Activated CD8-positive, alpha-beta memory T cell treated with anti-CD3 and anti-CD28 coated beads for 24 hours (primary cell): Measurements from ENCODE around the gene CKS2.
"Not testable (repeated sequence)": the region's sequence is repeated elsewhere in the genome, so short reads cannot be mapped to it uniquely, and the experiment has no call there.

Source experiments
- DNase-seq: peaks from one replicate; pipeline ENCODE4 v3.0.0-alpha.2; 2020

The CKS2 gene

DNA sequence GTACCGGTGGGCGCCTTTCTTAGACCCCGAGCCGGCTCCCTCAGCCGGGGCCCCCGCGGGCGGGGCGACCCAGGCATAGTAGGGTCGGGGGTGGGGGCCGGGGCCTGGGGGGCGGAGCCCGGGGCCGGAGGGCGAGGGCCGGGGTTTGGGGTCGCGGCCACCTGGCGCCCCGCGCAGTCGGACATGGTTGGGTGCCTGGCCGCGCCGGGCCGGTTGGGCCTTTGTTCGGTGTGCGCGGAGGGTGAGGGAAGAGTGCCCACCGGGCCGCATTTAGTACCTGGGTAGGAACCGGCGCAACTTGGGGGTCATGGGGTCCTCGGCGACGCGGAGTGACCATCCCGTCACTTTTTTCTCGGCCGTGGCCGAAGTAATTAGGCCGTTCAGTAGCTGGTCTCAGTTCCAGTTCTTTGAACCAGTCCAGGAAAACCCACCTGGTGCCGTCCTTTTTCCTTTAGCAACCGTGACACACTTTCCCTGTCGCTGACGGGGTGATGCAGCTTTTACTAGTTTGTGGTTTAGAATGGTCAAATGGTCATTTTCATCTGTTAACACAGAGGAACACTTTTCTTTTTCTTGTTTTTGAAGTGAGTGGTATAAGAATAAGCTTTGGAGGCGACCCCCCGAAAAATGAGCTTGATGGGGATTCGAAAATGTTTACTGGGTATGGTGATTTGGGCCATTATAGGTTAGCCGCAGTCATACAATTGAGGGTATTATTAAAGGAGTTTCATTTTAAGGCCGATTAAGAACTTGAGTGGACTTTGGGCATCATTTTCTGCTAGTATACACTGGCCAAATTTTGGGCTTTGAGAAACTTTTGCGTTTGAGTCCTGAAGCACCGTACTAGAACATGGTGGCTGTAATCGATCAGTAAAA, 589 bp downstream of the CKS2 start:
- no peak for DNase-seq

DNA sequence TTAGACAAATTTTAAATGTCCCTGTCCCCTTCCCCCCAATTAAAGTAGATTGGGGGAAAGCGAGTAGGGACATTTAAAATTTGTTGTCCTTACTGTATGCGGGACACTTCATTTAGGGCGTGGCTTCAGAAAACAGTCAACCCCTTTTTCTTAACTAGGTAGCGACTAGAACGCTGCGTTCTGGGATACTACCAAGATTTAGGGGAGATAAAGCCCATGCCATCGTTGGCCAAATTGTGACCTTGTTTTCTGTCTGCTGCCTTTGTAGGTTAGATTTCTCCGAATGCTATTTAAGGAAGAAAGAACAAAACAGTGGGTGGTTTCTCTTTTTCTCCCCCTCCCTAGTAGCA, 1.2 kb downstream of the CKS2 start:
- DNase-seq, result no peak

DNA sequence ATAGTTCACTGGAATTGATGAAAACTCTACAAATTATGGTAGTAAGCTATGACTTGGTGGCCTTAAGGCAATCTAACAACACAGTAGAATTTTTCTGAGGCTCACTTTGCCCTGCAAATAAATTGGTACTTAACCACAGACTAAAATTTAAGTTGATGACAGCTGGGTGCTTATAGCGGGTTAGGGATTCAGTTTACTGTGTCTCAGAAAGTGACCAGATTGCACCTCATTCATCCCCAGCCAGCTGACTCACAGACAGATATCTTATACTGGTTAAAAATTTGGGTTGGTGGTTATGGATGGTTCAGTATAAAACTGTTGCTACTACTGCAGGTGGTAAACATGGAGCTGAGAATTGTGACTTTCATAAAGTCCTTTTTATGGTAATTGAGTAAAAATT, 2.8 kb downstream of the CKS2 start:
- DNase-seq, result no peak

DNA sequence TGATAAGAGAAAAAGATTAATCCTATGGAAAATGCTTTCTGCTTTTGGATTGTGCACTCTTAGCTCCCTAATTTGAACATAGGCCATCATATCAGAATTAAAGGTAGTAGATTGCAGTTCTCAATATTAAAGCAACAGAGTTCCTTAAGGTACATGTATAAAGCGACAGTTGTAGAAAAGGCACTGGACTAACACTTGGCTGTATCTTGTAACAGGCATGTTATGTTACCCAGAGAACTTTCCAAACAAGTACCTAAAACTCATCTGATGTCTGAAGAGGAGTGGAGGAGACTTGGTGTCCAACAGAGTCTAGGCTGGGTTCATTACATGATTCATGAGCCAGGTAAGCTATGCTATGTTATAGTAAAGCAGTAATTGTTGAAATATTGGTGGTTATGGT, 4.0 kb downstream of the CKS2 start:
- no peak for DNase-seq

DNA sequence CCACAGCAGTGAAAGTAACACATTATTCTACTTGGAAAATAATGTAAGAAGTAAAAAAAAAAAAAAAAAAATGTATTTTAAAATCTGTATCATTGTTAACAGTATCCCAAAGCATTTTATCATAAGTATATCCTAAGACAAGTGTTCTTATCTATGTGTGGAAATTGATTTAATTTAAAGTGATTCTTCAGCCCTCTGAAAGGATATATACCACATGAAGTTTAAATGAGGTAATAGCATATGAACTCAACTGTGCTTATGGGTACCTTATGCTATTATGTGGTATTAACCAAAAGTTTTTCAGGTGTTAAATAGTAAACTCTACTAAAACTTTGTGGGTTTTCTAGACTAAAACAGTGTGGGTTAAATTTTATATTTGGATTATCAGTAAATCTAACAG, 4.5 kb downstream of the CKS2 start:
- DNase-seq, result no peak

DNA sequence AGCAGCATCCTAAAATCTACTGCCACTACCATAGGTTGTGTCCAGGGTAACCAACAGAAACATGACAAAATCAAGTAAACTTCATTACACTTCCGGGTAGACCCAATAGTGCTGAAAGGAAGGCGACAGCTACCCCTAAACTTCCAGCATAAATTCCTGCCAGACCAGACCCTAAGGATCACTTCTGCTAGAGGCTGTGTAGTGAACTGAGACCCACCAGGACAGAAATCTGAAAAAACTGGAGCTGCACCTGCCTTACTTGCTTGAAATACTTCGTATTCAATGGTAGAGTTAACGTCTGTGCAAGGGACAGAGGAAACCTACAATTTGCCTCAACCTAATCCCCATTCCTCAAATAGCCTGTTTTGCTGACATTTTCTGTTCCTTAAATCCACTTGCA, 6.3 kb downstream of the CKS2 start:
- DNase-seq, result no peak

DNA sequence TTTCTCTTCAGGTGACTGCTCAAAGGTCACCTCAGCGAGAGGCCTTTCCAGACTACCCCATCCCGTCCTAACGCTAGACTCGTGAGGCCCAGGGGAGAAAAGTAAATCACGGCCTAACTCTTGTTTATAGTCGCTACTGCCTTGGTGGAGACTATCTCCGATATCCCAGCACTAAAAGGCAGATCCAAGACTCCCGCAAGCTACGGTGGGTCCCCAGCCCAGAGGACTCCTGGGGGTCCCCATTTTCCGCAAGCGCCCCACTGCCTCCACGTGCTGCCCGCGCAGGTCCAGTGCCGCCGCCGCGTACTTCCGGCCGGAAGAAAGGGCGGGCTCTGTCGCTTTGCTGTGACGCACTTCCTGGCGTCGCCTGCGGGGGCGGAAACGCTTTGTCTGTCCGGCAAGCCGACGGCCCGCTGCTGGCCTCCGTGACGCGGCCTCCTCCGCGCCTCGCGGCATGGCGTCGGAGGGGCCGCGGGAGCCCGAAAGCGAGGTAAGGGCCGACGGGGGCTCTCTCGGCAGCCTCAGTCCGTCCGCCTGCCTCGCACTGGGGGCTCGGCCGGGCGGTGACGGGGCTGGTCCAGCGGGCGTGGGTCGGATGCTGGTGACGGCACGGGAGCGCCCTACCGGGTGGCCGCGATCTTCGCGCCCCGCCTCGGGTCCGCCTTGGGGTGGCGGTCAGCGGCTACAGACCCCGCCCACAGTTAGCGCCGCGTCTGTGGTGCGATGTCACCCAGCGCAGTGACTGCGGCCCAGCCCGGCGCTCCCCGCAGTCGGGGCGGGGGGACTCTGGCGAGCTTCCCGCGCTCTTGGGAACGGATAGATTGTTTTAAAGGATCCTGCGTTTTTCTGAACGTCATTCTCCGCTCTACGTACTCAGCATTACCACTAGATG, 7.4 kb downstream of the CKS2 start, which contains the start of gene SECISBP2:
Gene SECISBP2, plus strand, starts transcription at position 378 of the 892 bp plus-strand sequence. Its CDS starts 77 bp downstream, at position 455.
- DNase-seq, result peak; percentile 99

DNA sequence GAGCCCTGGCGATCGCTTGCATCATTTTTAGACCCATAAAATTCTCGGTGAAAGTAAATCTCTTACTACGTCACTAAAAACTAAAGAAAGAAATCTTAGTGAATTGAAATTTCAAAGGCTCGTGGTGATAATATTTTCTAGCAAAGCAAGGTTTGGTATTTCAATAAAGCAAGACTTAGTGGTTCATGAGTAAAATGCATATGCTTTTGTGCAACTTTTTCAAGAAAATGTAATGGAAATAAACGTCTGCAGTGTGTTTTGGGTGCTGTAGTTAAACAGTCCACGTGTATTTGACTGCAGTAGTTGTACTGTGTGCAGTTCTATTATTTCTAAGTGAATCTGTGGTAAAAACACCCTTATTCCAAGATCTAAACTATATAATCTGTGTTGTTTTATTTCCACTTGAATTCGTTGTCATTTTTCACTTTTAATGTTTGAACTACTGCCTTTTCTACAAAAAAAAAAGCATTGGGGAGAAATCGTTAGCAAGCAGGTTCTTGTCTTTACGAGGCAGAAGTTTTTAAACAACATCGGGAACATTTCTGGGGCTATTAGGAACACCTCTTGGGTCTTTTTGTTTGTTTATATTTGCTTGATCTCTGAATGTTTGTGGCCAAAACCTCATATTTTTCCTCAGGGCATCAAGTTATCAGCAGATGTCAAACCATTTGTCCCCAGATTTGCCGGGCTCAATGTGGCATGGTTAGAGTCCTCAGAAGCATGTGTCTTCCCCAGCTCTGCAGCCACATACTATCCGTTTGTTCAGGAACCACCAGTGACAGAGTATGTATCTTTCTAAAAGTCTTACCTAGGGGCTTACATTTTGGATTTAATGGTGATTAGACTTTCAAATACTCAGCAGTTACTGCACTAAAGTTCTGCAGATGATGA, 8.3 kb downstream of the CKS2 start:
- no peak for DNase-seq

DNA sequence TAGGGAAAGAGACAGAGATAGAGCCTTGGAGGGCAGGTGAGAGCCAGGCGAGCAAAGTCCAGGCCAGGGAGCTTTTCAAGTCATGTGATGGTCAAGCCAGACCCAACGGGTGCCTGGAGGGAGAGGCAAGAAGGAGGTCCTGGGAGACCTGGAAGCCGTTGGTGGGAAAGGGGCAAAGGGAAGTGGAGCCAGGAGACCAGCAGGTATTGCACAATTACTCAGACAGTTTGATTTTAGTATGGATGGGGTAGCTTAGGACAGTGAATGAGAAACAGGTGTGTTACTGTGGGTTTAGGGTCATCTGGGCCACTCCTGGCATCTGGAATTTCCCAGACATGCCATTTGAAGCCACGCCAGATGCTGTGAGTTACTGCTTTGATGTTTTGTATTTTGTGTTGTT, 12.4 kb downstream of the CKS2 start:
- DNase-seq, result no peak

DNA sequence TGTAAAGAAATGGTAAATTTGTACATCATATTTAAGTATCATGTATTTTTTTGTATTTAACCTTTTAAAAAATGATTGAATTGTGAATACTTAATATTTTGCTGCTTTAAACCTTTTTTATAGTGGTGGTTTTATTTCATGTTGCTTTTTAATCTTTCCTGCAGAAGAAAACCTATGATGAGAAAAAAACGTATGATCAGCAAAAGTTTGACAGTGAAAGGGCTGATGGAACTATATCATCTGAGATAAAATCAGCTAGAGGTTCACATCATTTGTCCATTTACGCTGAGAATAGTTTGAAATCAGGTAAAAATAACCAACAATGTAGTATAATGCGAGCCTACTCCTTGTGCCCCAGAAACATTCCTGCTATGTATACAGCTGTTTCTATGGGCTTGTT, 14.7 kb downstream of the CKS2 start:
- DNase-seq, result no peak

DNA sequence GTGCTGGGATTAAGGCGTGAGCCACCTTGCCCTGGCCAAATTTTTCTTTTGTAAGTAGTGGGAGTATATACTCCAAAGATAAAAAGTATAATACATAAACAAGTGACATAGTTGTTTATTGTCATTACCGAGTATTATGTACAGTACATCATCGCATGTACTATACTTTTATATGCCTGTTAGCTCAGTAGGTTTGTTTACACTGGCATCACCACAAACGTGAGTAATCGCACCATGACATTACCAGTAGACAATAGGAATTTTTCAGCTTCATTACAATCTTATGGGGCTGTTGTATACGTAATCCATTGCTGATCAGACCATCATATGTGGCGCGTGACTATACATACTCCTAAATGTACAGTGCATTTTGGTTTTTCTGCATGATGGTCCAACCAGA, 17.1 kb downstream of the CKS2 start:
- no peak for DNase-seq

DNA sequence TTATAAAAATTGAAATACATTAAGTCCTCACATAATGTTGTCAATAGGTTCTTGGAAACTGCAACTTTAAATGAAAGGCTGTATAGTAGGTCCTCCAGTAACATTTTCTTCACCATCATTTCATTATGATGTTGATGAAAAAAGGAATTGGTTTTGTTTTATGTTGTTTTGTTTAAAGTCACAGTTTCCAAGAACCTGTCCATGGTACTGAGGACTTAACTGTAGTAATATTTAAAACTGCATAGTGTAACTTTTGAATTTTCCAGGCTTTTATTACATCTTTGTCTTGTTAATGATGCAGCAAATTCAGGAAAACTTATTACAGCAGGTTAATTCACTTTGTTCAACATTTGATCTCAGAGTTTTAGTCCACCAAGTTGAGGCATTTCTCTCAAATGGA, 18.9 kb downstream of the CKS2 start:
- no peak for DNase-seq

DNA sequence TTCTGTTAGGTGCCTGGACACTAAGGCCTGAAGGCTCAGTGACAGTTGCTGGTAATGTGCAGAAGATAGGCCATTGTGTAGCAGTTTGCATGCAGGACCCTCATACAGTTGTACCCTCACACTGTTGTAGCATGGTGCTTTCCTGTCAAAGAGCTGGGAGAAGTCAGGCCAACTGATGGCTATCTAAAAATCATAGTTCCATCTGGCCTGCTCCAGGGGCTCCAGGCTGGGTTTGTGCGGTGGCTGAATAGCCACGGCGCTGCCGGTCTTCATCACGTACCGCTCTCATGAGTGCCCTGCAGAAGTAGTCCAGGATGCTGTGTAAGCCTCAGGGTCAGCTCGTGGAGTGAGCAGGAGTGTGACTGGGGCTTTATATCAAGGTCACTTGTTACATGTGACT, 19.5 kb downstream of the CKS2 start:
- no peak for DNase-seq

DNA sequence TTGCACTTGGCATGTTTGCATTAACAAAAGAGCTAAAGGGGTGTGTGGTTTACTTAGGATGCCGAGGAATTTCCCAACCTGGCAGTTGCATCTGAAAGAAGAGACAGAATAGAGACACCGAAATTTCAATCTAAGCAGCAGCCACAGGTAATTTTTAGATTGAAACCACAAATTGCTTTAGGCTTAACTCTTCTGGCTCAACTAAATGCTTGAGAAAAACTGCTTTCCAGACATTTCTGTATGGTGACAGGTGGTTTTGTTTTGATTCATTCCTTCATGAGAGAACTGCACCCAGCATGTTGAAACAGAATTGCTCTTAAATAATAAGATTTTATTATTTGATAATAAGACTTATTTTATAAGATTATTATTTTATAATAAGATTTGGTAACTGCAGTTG, 28.8 kb downstream of the CKS2 start:
- DNase-seq, result no peak

DNA sequence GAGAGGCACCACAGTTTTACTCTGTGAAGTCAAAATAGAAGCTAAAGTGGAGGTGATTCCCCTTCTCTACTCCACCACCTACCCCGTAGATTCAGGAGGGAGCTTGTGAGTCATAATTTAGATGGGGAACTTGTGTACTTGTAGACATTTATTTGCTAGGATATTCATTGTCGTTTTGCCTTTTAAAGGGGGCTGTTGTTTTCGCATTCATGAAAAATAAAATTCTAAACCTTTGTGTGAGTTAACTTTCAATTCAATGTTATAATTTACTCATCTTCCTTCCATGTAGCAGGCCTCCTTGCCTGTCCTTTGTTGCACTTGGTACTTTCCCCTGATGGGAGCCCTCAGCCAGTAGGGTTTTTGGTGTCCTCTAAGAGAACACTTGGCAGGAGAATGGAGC, 29.3 kb downstream of the CKS2 start:
- no peak for DNase-seq

DNA sequence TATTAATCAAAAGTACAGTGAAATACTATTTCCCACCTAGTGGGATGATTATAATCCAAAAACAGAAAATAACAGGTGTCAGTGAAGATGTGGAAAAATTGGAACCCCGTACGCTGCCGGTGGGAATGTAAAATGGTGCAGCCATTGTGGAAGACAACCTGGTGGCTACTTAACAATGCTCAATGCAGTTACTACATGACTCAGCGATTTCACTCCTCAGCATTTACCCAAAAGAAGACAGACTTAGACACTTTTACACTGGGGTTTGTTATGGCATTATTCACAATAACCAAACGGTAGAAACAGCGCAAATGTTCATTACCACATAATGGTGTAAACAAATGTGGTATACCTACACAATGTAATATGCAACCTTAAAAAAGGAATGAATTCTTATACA, 31.2 kb downstream of the CKS2 start:
- no peak for DNase-seq

DNA sequence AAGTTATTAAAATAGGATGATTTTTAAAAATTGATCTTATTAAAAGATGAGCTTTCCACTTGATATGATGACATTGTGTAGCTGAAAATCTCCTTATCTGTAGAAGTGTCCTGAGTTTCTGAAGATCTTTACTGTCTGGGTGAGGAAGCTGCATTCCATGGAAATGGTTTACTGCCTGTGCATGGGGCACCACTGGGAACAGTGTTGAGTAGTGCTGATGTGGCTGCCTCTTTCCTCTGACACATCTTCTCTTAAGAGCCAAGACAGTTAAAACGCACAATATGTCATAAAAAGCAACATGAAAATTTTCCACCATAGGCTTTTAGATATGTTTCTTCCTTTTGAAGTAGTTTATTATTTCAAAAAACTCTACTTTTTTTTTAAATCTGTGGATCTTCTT, 32.0 kb downstream of the CKS2 start:
- no peak for DNase-seq

DNA sequence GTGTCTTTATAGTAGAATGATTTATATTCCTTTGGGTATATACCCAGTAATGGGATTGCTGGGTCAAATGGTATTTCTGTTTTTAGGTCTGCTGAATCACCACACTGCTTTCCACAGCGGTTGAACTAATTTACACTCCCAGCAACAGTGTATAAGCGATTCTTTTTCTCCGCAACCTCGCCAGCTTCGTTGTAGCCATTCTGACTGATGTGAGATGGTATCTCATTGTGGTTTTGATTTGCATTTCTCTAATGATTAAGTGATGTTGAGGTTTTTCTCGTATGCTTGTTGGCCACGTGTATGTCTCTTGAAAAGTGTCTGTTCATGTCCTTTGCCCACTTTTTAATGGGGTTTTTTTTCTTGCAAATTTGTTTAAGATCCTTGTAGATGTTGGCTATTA, 32.8 kb downstream of the CKS2 start:
- DNase-seq, result not testable (repeated sequence)

DNA sequence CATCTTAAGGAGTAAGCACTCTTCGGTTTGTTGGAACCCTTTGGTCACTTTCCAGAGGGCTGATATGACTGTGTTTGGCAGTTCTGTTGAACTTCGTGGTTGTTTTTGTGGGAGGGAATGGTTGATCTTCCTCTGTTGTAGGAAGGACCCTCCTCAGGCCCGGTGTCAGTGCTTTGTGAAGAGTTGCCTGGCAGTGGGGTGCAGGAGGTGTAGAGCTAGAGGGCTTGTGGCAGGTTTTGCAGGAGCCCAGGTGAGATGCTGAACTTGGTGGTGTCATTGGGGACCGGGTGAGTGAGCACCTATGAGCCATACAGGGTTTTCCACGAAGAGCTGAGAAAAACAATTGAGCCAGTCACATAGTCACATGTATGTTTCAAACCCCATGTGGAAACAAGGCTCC, 34.5 kb downstream of the CKS2 start:
- DNase-seq, result no peak

DNA sequence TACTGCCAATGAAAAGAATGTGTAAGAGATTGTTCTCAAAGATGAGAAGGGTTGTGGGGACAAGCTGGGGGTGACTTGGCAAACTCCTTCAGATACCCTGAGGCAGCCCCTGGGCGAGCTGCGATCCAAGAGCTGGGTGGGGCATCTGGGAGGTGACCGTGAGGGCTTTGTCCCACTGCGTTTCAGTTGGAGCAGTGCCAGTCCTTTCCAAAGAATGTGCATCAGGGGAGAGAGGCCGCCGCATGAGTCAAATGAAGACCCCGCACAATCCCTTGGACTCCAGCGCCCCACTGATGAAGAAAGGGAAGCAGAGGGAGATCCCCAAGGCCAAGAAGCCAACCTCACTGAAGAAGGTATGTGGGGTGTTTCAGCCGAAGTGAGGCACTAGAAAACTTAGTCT, 35.7 kb downstream of the CKS2 start:
- DNase-seq, result no peak

DNA sequence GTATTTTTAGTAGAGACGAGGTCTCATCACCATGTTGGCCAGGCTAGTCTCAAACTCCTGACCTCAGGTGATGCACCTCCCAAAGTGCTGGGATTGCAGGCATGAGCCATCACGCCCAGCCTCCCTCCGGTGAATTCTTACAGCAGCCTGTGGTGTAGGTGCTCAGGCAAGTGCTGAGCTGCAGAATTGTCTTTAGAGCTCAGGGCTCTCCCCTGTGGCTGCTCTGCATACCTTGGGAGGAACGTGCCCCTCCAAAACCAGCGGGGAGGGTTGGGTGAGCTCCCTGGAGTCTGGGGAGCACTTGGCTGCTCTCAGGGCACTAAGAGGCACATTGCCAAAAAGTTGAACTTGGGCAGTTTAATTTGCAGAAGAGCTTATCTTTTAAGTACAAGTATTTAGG, 36.7 kb downstream of the CKS2 start:
- DNase-seq, result no peak

DNA sequence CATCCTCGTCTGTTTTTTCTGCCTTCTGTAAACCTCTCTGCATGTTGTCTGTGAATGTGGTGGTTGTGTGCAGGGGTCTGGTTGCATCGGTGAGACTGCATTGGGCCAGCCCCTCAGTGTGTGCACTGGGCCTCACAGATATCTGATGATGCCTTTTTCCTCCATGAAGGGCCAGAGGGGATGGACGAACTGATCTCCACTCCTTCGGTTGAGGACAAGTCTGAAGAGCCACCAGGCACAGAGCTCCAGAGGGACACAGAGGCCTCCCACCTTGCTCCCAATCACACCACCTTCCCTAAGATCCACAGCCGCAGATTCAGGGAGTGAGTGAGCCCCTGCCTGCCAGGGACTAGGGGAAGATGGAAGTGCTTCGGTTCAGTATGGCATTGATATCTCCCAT, 38.6 kb downstream of the CKS2 start:
- no peak for DNase-seq

DNA sequence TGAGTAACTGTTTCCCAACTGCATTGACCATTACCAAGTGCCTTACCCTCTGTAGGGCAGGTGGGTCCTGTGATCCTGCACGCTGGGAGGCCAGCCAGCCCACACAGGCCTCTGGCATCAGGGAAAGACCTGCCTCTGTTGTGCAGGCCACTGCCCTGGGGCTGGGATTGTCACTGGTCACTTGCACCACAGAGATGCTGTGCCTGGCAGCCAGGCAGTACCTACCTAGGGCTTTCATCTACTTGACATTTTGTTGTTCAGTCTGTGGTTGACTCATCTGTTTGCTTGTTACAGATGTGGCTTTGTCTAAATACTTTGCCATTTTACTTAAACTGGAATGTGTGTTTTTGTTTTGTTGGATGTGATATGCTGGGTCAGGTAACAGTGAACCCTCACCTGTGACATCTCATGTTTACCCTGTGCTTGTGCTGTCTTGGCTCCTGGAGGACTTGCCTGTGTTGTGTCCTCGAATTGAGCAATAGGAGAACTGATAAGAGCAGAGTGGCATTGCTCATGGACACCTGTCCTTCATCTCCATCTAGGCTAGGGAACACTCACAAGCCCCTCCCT, 40.1 kb downstream of the CKS2 start:
- DNase-seq, result no peak
